ENCODE measurements around the gene RANBP10.

GRCh38 chr16:67760206-67760955, 46.0 kb downstream of the RANBP10 start:
- TF ChIP-seq POLR2AphosphoS5 (IDR thresholded peaks at IDR 0.05; ENCODE audit: low read depth, low read length) (no peak), CTCF (IDR thresholded peaks at IDR 0.05) (no peak), REST (IDR thresholded peaks at IDR 0.05; ENCODE audit: insufficient read depth in 1 of 2, low read depth in 2 of 2, low read length in 1 of 2) (no peak)
